ENCODE data around the gene KRTAP2-3.
"Not testable (repeated sequence)": the region's sequence is repeated elsewhere in the genome, so short reads cannot be mapped to it uniquely, and the experiment has no call there.

Gene KRTAP2-3

DNA sequence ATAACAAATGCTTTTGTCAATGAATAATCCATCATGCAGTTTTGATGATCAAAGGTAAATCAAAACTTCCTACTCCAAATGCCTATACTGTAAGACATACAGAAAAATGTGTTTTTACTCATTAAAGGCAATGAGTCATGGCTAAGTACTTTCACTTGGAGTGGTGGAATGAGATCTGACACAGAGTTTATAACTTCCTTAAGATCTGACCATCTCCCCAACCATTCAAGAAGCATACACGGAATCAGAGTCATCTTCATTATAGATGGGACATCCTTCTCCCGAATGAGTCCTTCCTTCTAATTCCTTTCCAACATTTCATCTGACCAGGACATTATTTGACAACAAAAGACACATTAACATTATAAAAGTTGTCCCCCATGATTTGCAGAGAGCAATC is 23.5 kb upstream of the KRTAP2-3 start:
- not testable (repeated sequence) for H3K27me3 ChIP-seq (ENCODE audit: insufficient read depth, poor library complexity, severe bottlenecking); H3K9me3 ChIP-seq (ENCODE audit: severe bottlenecking); DNase-seq (ENCODE audit: low spot score); H3K36me3 ChIP-seq (ENCODE audit: low read depth); H3K4me1 ChIP-seq (ENCODE audit: insufficient read depth, poor library complexity, severe bottlenecking); H3K4me3 ChIP-seq (ENCODE audit: severe bottlenecking)
- H3K27ac ChIP-seq (ENCODE audit: poor library complexity, severe bottlenecking) = peak overlapping the region; percentile 71
- peak; percentile 95 for ATAC-seq (ENCODE audit: low read depth)

DNA sequence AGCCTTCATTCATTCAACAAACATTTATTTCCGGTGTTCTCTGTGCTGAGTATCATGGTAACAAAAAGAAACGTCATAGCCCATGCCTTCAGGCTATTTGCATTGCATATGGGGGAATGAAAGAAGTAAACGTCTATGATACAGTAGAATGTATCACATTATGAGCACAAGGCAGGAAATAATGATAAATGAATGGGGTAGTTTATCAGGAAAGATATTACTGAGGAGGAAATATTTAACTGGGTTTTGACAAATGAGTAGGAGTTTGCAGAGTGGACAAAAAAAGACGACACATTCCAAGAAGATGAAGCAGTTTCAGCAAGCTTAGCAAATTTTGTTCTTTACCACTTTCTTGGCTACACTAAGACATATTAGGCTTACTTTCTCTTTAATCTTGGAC is 22.7 kb upstream of the KRTAP2-3 start:
- Histone ChIP-seq H3K4me3 (ENCODE audit: severe bottlenecking) (no peak overlapping the region), H3K4me1 (ENCODE audit: insufficient read depth, poor library complexity, severe bottlenecking) (peaks cover 9% of the 10 kb centered on the region), H3K27ac (ENCODE audit: poor library complexity, severe bottlenecking) (peak overlapping the region; percentile 71), H3K9me3 (ENCODE audit: severe bottlenecking) (no peaks in the 10 kb centered on the region), H3K36me3 (ENCODE audit: low read depth) (no peaks in the 10 kb centered on the region), H3K27me3 (ENCODE audit: insufficient read depth, poor library complexity, severe bottlenecking) (no peaks in the 10 kb centered on the region)
- TF ChIP-seq, protein P1, sequence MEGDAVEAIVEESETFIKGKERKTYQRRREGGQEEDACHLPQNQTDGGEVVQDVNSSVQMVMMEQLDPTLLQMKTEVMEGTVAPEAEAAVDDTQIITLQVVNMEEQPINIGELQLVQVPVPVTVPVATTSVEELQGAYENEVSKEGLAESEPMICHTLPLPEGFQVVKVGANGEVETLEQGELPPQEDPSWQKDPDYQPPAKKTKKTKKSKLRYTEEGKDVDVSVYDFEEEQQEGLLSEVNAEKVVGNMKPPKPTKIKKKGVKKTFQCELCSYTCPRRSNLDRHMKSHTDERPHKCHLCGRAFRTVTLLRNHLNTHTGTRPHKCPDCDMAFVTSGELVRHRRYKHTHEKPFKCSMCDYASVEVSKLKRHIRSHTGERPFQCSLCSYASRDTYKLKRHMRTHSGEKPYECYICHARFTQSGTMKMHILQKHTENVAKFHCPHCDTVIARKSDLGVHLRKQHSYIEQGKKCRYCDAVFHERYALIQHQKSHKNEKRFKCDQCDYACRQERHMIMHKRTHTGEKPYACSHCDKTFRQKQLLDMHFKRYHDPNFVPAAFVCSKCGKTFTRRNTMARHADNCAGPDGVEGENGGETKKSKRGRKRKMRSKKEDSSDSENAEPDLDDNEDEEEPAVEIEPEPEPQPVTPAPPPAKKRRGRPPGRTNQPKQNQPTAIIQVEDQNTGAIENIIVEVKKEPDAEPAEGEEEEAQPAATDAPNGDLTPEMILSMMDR (IDR thresholded peaks at IDR 0.05; ENCODE audit: poor library complexity, severe bottlenecking) = no peak
- peak; percentile 70 for ATAC-seq (ENCODE audit: low read depth)
- no peak for DNase-seq (ENCODE audit: low spot score)

DNA sequence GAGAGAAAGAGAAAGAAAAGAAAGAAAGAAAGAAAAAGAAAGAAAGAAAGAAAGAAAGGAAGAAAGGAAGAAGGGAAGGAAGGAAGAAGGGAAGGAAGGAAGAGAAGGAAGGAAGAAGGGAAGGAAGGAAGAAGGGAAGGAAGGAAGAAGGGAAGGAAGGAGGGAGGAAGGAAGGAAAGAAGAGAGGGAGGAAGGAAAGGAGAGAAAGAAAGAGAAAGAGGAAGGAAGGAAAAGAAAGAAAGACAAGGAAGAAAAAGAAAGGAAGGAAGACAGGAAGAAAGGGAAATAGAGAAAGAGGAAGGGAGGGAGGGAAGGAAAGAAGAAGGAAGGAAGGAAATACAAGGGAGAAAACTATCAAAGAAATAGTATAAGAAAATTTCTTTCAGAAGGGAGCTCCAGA is 16.9 kb upstream of the KRTAP2-3 start:
- Histone ChIP-seq H3K36me3 (ENCODE audit: low read depth) (no peaks in the 10 kb centered on the region), H3K4me3 (ENCODE audit: severe bottlenecking) (no peak overlapping the region), H3K9me3 (ENCODE audit: severe bottlenecking) (no peaks in the 10 kb centered on the region), H3K27me3 (ENCODE audit: insufficient read depth, poor library complexity, severe bottlenecking) (no peaks in the 10 kb centered on the region), H3K4me1 (ENCODE audit: insufficient read depth, poor library complexity, severe bottlenecking) (no peaks in the 10 kb centered on the region), H3K27ac (ENCODE audit: poor library complexity, severe bottlenecking) (no peak overlapping the region)
- DNase-seq (ENCODE audit: low spot score) = no peak
- no peak for ATAC-seq (ENCODE audit: low read depth)
- TF ChIP-seq, protein P1 (IDR thresholded peaks at IDR 0.05; ENCODE audit: poor library complexity, severe bottlenecking) = no peak

DNA sequence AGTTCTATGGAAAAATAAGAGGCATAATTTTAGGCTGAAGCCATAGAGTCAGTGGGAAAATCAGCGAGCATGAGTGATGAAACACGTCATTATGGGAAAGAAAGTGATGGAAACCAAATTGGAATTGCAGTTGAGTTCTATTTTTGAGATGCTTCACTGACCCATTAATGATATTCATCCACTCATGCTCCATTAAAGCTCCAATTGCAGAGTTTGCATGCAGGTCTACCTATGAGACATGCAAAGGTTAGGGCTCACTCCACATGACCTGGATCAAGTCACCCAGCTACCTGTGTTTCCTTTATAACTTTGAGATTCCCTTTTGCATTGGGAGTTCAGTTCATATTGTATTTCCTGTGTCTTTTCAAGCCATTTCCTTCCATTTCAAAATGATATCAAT is 13.8 kb upstream of the KRTAP2-3 start:
- no peaks in the 10 kb centered on the region for H3K36me3 ChIP-seq (ENCODE audit: low read depth)
- H3K27me3 ChIP-seq (ENCODE audit: insufficient read depth, poor library complexity, severe bottlenecking) = no peaks in the 10 kb centered on the region
- no peak overlapping the region for H3K27ac ChIP-seq (ENCODE audit: poor library complexity, severe bottlenecking)
- no peak for ATAC-seq (ENCODE audit: low read depth)
- TF ChIP-seq, protein P1 (IDR thresholded peaks at IDR 0.05; ENCODE audit: poor library complexity, severe bottlenecking) = no peak
- H3K4me3 ChIP-seq (ENCODE audit: severe bottlenecking) = no peak overlapping the region
- H3K4me1 ChIP-seq (ENCODE audit: insufficient read depth, poor library complexity, severe bottlenecking) = no peaks in the 10 kb centered on the region
- no peak for DNase-seq (ENCODE audit: low spot score)
- no peaks in the 10 kb centered on the region for H3K9me3 ChIP-seq (ENCODE audit: severe bottlenecking)

DNA sequence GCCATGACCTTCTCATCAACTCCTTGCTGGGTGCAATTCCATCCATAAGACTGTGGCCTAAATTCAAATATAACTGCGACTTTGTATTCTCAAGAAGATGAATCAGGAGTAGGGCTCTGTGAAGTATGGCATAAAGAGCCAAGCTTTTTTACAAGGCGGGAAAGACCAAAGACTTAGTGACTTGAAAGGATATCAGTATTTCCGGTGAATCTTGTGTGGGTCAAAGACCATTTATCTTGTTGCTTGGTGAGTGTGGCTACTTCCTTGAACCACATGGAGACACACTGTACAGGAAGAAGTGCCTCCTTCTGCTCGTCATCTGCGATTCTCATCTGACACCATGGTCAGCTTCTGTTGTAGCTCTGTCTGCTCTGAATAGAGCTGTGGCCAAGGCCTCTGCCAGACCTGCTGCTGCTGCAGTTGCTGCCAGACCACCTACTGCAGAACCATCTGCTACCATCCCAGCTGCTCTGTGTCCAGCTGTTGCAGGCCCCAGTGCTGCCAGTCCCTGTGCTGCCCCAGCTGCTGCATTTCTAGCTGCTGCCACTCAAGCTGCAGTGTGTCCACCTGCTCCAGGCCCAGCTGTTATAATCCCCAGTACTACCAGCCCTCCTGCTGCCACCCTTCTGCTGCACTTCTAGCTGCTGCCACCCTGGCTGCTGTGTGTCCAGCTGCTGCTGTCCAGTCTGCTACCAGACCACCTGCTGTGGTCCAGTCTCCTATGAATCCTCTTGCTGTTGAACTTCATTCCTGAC is 11.9 kb upstream of the KRTAP2-3 start:
- ATAC-seq (ENCODE audit: low read depth) = no peak

More for the DNA sequence above, 11.9 kb upstream of the KRTAP2-3 start:
- Histone ChIP-seq H3K9me3 (ENCODE audit: severe bottlenecking) (no peaks in the 10 kb centered on the region), H3K4me3 (ENCODE audit: severe bottlenecking) (no peak overlapping the region), H3K4me1 (ENCODE audit: insufficient read depth, poor library complexity, severe bottlenecking) (no peaks in the 10 kb centered on the region), H3K27me3 (ENCODE audit: insufficient read depth, poor library complexity, severe bottlenecking) (no peaks in the 10 kb centered on the region), H3K27ac (ENCODE audit: poor library complexity, severe bottlenecking) (no peak overlapping the region), H3K36me3 (ENCODE audit: low read depth) (no peaks in the 10 kb centered on the region)
- no peak for DNase-seq (ENCODE audit: low spot score)
- TF ChIP-seq, protein P1 (IDR thresholded peaks at IDR 0.05; ENCODE audit: poor library complexity, severe bottlenecking) = no peak
